Upper lobe of left lung (tissue), 6 donors: ENCODE measurements around the gene CHRDL1. TPM values are rescaled to one million over a fixed set of nuclear protein-coding genes. Genes with fewer than 3 reads are reported as not detected.

Experiments used
- ATAC-seq, 2 donors: fragments of 200-7000 bp; cut with Tn5 transposase; one replicate each; pipeline ENCODE4 v1.9.1; 2022; ENCODE audit warnings: mild to moderate bottlenecking in 2 of 2, moderate library complexity in 2 of 2; ENCODE audit not compliant: low FRiP score in 2 of 2
- DNase-seq, 2 donors: peaks; one replicate each; pipeline ENCODE4 v3.0.0-alpha.2; 2019 to 2020
- H3K27ac ChIP-seq, 4 donors: fragments of 200-600 bp; sonication (generic); one replicate each; pipeline ENCODE4 v1.5.1; 2016 to 2019
- H3K27me3 ChIP-seq, 4 donors: fragments of 200-600 bp; sonication (generic); one replicate each; pipeline ENCODE4 v1.5.1; 2017 to 2019
- H3K36me3 ChIP-seq, 4 donors: fragments of 200-600 bp; sonication (generic); one replicate each; pipeline ENCODE4 v1.5.1; 2016 to 2019
- H3K4me1 ChIP-seq, 4 donors: fragments of 200-600 bp; sonication (generic); one replicate each; pipeline ENCODE4 v1.5.1; 2018 to 2019
- H3K4me3 ChIP-seq, 4 donors: fragments of 200-600 bp; sonication (generic); one replicate each; pipeline ENCODE4 v1.5.1; 2017 to 2019; ENCODE audit warnings: mild to moderate bottlenecking in 2 of 4, moderate library complexity in 1 of 4
- H3K9me3 ChIP-seq, 4 donors: fragments of 200-600 bp; sonication (generic); one replicate each; pipeline ENCODE4 v1.5.1; 2018 to 2019
- CTCF ChIP-seq, 6 experiments: fragments of 450-650 bp in 4 of 6; fragments of 200-600 bp in 2 of 6; sonication (generic) in 2 of 6; IDR thresholded peaks; one replicate each; pipeline ENCODE4 v1.5.1; 2016 to 2019; ENCODE audit warnings: antibody characterized with exemption in 6 of 6
- EP300 ChIP-seq, 4 donors: sonication (generic); formaldehyde crosslinking; IDR thresholded peaks; one replicate each; pipeline ENCODE4 v1.5.1; 2017; ENCODE audit warnings: antibody characterized with exemption in 4 of 4, control low read depth in 2 of 4
- POLR2A ChIP-seq, 4 donors: fragments of 450-650 bp; IDR thresholded peaks; one replicate each; pipeline ENCODE4 v1.5.1; 2016 to 2017; ENCODE audit warnings: antibody characterized with exemption in 4 of 4, mild to moderate bottlenecking in 2 of 4
- POLR2AphosphoS5 ChIP-seq, 2 donors: sonication (generic); formaldehyde crosslinking; IDR thresholded peaks; one replicate each; pipeline ENCODE4 v1.5.1; 2017; ENCODE audit warnings: antibody characterized with exemption in 2 of 2
- WGBS, 2 donors: methylation state at CpG; one replicate each; pipeline ENCODE4 v1.1.5; 2017 to 2018; 5-methylcytosine and 5-hydroxymethylcytosine counted together
- total RNA-seq, 6 donors: library from RNA; depleted of rRNA in 4 of 6; stranded (reverse); fragments of >200 nt in 4 of 6; gene quantifications; one replicate each; pipeline versions ENCODE4 v1.1.0 to v1.2.1, GENCODE V29; 2016 to 2021
- donor health status: DM: no; HTN: no; CAD: no; lungs with moderate emphysema.
- donor health status: DM: no; HTN: yes; CAD: no; lungs with severe emphysema.

CHRDL1 gene
- total RNA-seq, 6 donors from 2014 or later, result 23.0 to 68.7 (median 44.3) TPM

GRCh38 chrX:110713666-110714065 is 82.0 kb downstream of the CHRDL1 start:
- H3K27me3 ChIP-seq, result no peaks in the 10 kb centered on the region
- WGBS, 2 donors, result 70 to 80% methylated on average over 2 of the region's 2 CpGs
- no peaks in the 10 kb centered on the region for H3K36me3 ChIP-seq
- no peak for DNase-seq
- H3K4me3 ChIP-seq, result no peak overlapping the region
- H3K9me3 ChIP-seq, result no peaks in the 10 kb centered on the region
- TF ChIP-seq POLR2A (IDR thresholded peaks at IDR 0.05) (no peak), CTCF (IDR thresholded peaks at IDR 0.05) (no peak), EP300 (IDR thresholded peaks at IDR 0.05) (no peak), POLR2AphosphoS5 (IDR thresholded peaks at IDR 0.05) (no peak)
- H3K27ac ChIP-seq, result no peak overlapping the region
- H3K4me1 ChIP-seq, result no peaks in the 10 kb centered on the region
- no peak for ATAC-seq

GRCh38 chrX:110706446-110706845 is 89.2 kb downstream of the CHRDL1 start:
- peaks cover 0 to 9% (median 0%) of the 10 kb centered on the region in 4 donors for H3K9me3 ChIP-seq
- no peak overlapping the region for H3K4me3 ChIP-seq
- TF ChIP-seq EP300 (IDR thresholded peaks at IDR 0.05), result no peak
- no peak for TF ChIP-seq POLR2A (IDR thresholded peaks at IDR 0.05)
- no peak for TF ChIP-seq CTCF (IDR thresholded peaks at IDR 0.05)
- TF ChIP-seq POLR2AphosphoS5 (IDR thresholded peaks at IDR 0.05), result no peak
- ATAC-seq (no peak), DNase-seq (no peak)
- no peaks in the 10 kb centered on the region for H3K36me3 ChIP-seq
- H3K27me3 ChIP-seq, result no peaks in the 10 kb centered on the region
- no peaks in the 10 kb centered on the region for H3K4me1 ChIP-seq
- no peak overlapping the region for H3K27ac ChIP-seq
- 51 to 73% methylated on average over 2 of the region's 2 CpGs for WGBS, 2 donors

GRCh38 chrX:110703641-110704040 is 92.0 kb downstream of the CHRDL1 start:
- Histone ChIP-seq H3K36me3 (no peaks in the 10 kb centered on the region), H3K4me1 (no peaks in the 10 kb centered on the region), H3K27me3 (no peaks in the 10 kb centered on the region), H3K27ac (no peak overlapping the region), H3K4me3 (no peak overlapping the region), H3K9me3 (peaks cover 0 to 9% (median 0%) of the 10 kb centered on the region in 4 donors)
- WGBS, 2 donors, result 45 to 50% methylated on average over 4 of the region's 4 CpGs
- no peak for TF ChIP-seq POLR2A (IDR thresholded peaks at IDR 0.05)
- TF ChIP-seq POLR2AphosphoS5 (IDR thresholded peaks at IDR 0.05), result no peak
- no peak for TF ChIP-seq CTCF (IDR thresholded peaks at IDR 0.05)
- no peak for TF ChIP-seq EP300 (IDR thresholded peaks at IDR 0.05)
- DNase-seq (no peak), ATAC-seq (no peak)

DNA sequence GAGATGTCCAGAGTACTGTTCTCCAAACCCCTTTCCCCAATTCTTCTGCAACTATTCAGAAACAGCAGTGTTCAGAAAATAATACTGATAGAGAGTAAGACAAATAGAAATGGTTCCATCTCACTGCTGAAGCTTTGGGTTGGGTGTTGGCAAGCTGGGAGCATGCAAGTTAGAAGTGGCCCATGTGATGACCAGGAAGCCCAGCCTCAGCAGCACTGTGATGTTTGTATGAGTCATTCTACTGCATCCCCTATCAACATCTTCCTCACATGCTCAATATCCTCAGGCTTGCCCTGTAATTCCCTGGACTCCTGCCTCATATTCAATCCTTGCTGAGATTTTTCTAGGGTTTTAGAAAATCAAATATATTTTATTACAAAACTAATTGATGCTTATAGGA is 96.5 kb downstream of the CHRDL1 start:
- no peaks in the 10 kb centered on the region for H3K27me3 ChIP-seq
- ATAC-seq, result no peak
- H3K36me3 ChIP-seq, result no peaks in the 10 kb centered on the region

More for the DNA sequence above, 96.5 kb downstream of the CHRDL1 start:
- TF ChIP-seq POLR2A (IDR thresholded peaks at IDR 0.05) (no peak), POLR2AphosphoS5 (IDR thresholded peaks at IDR 0.05) (no peak), EP300 (IDR thresholded peaks at IDR 0.05) (no peak), CTCF (IDR thresholded peaks at IDR 0.05) (no peak)
- H3K9me3 ChIP-seq, result no peaks in the 10 kb centered on the region
- H3K4me3 ChIP-seq, result no peak overlapping the region
- H3K27ac ChIP-seq, result no peak overlapping the region
- DNase-seq, result no peak
- no peaks in the 10 kb centered on the region for H3K4me1 ChIP-seq
